K562 (cell line): ENCODE measurements around the gene PPP1R15A. TPM values are rescaled to one million over a fixed set of nuclear protein-coding genes. Genes with fewer than 3 reads are reported as not detected.

Source experiments
- BACH1 ChIP-seq: fragments of 200-800 bp; sonication (Bioruptor generic); IDR thresholded peaks from 2 replicates; pipeline ENCODE4 v1.6.1; 2016; ENCODE audit warnings: missing genetic modification characterization, missing compliant biosample characterization
- BHLHE40 ChIP-seq: IDR thresholded peaks from 2 replicates; pipeline ENCODE4 v1.6.1; 2011; ENCODE audit warnings: low read length, improper control_type of control experiment
- CCAR2 ChIP-seq: fragments of 200-400 bp; formaldehyde crosslinking; IDR thresholded peaks from 2 replicates; pipeline ENCODE4 v1.6.1; 2017; ENCODE audit warnings: mild to moderate bottlenecking, low read depth, low read length
- ETV5 ChIP-seq: sonication (generic); formaldehyde crosslinking; IDR thresholded peaks from 2 replicates; pipeline ENCODE4 v1.4.0; 2020; ENCODE audit warnings: low read depth, mild to moderate bottlenecking, missing genetic modification reagents
- HDAC6 ChIP-seq: IDR thresholded peaks from 2 replicates; pipeline ENCODE4 v1.6.1; 2012; ENCODE audit warnings: low read depth, mild to moderate bottlenecking, control low read depth, inconsistent platforms, low read length, moderate library complexity
- HDAC8 ChIP-seq: fragments of 450-650 bp; IDR thresholded peaks from 2 replicates; pipeline ENCODE4 v1.6.1; 2016; ENCODE audit warnings: mild to moderate bottlenecking, missing genetic modification characterization, moderate library complexity, missing compliant biosample characterization
- KHSRP ChIP-seq: fragments of 450-650 bp; IDR thresholded peaks from 2 replicates; pipeline ENCODE4 v1.6.1; 2017
- MBD1 ChIP-seq: fragments of 250-450 bp; sonication (Bioruptor Pico); IDR thresholded peaks from 2 replicates; pipeline ENCODE4 v1.8.0; 2022; ENCODE audit warnings: inconsistent platforms
- NFE2L1 ChIP-seq: fragments of 450-650 bp; IDR thresholded peaks from 2 replicates; pipeline ENCODE4 v1.6.1; 2016; ENCODE audit warnings: missing genetic modification characterization, low read depth, mild to moderate bottlenecking, missing compliant biosample characterization, moderate library complexity, borderline replicate concordance
- PCBP1 ChIP-seq: fragments of 200-400 bp; formaldehyde crosslinking; IDR thresholded peaks from 2 replicates; pipeline ENCODE4 v1.6.1; 2018; ENCODE audit warnings: mild to moderate bottlenecking, low read depth, low read length; ENCODE audit not compliant: poor library complexity, severe bottlenecking
- PHTF2 ChIP-seq: fragments of 250-450 bp; sonication (Bioruptor Pico); IDR thresholded peaks from 2 replicates; pipeline ENCODE4 v1.5.0; 2021; ENCODE audit warnings: mild to moderate bottlenecking
- TCFL5 ChIP-seq: fragments of 250-450 bp; sonication (Bioruptor Pico); conservative IDR thresholded peaks from 2 replicates; pipeline ENCODE4 v1.6.1; 2021; ENCODE audit warnings: mild to moderate bottlenecking, moderate library complexity, matching md5 sums
- TGIF2 ChIP-seq: sonication (generic); formaldehyde crosslinking; IDR thresholded peaks from 2 replicates; pipeline ENCODE4 v1.8.1; 2022; ENCODE audit warnings: mild to moderate bottlenecking, missing genetic modification reagents, moderate library complexity
- TRIM28 ChIP-seq: fragments of 450-650 bp; IDR thresholded peaks from 2 replicates; pipeline ENCODE4 v1.6.1; 2017
- U2AF1 ChIP-seq: fragments of 200-400 bp; formaldehyde crosslinking; optimal IDR thresholded peaks from 2 replicates; pipeline ENCODE3; 2017; ENCODE audit warnings: mild to moderate bottlenecking, low read depth, low read length, moderate library complexity
- ZBTB17 ChIP-seq: fragments of 450-650 bp; formaldehyde crosslinking; IDR thresholded peaks from 2 replicates; pipeline ENCODE4 v1.4.0; 2020; ENCODE audit warnings: mild to moderate bottlenecking
- ZFP1 ChIP-seq: fragments of 450-650 bp; formaldehyde crosslinking; IDR thresholded peaks from 2 replicates; pipeline ENCODE4 v1.4.0; 2020; ENCODE audit warnings: mild to moderate bottlenecking, mixed read lengths
- ZNF134 ChIP-seq: fragments of 250-450 bp; sonication (Bioruptor Pico); conservative IDR thresholded peaks from 2 replicates; pipeline ENCODE4 v1.4.0; 2020
- ZNF146 ChIP-seq: IDR thresholded peaks from one replicate; pipeline ENCODE4 v1.6.1; 2018; ENCODE audit warnings: missing compliant biosample characterization; ENCODE audit not compliant: unreplicated experiment
- ZNF274 ChIP-seq: IDR thresholded peaks from 2 replicates; pipeline ENCODE4 v1.6.1; 2011; ENCODE audit warnings: low read depth, mild to moderate bottlenecking, low read length, moderate library complexity, borderline replicate concordance
- polyA plus RNA-seq, 8 experiments: library from polyadenylated mRNA; depleted of rRNA in 4 of 8; stranded (reverse) in 5 of 8; unstranded in 3 of 8; fragments of >200 nt; fragmentation: Nextera tagmentation in 2 of 8; fragmentation: Illumina TruSeq in 1 of 8; extraction: Ambion mirVana in 2 of 8; extraction: Trizol in 1 of 8; gene quantifications; 2 replicates each; pipeline versions ENCODE4 v1.2.1 to v1.2.3, GENCODE V29; 2011 to 2014; ENCODE audit warnings: inconsistent platforms in 1 of 8, missing spikeins in 1 of 8
- total RNA-seq, 7 experiments: library from RNA; depleted of rRNA in 6 of 7; stranded (reverse); fragments of >200 nt in 6 of 7; fragmentation: Illumina TruSeq in 2 of 7; extraction: Trizol in 2 of 7; gene quantifications; 2 replicates each; pipeline versions ENCODE4 v1.2.1 to v1.2.3, GENCODE V29; 2011 to 2021; ENCODE audit warnings: low replicate concordance in 1 of 7
- TF ChIP-seq, protein P1 (sequence below): sonication (generic); formaldehyde crosslinking; IDR thresholded peaks from 2 replicates; pipeline ENCODE4 v1.9.0; 2022; ENCODE audit warnings: mild to moderate bottlenecking, missing genetic modification reagents
- TF ChIP-seq, protein P2 (sequence below): fragments of 200-800 bp; sonication (Bioruptor generic); IDR thresholded peaks from 2 replicates; pipeline ENCODE4 v1.6.1; 2017; ENCODE audit warnings: missing genetic modification characterization, missing compliant biosample characterization

Gene PPP1R15A
- total and polyA plus RNA-seq, 9 of the 15 experiments (the other 6 are each of a cell fraction or from before 2014, with no cell fraction given), result 0.42 to 73.7 (median 44.0) TPM

DNA sequence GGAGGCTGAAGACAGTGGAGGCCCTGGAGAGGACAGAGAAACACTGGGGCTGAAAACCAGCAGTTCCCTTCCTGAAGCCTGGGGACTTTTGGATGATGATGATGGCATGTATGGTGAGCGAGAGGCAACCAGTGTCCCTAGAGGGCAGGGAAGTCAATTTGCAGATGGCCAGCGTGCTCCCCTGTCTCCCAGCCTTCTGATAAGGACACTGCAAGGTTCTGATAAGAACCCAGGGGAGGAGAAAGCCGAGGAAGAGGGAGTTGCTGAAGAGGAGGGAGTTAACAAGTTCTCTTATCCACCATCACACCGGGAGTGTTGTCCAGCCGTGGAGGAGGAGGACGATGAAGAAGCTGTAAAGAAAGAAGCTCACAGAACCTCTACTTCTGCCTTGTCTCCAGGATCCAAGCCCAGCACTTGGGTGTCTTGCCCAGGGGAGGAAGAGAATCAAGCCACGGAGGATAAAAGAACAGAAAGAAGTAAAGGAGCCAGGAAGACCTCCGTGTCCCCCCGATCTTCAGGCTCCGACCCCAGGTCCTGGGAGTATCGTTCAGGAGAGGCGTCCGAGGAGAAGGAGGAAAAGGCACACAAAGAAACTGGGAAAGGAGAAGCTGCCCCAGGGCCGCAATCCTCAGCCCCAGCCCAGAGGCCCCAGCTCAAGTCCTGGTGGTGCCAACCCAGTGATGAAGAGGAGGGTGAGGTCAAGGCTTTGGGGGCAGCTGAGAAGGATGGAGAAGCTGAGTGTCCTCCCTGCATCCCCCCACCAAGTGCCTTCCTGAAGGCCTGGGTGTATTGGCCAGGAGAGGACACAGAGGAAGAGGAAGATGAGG, 1.5 kb downstream of the PPP1R15A start (continued):
- no peak for TF ChIP-seq ZBTB17 (CRISPR knock-in tag)
- no peak for TF ChIP-seq PHTF2 (CRISPR knock-in tag)
- no peak for TF ChIP-seq TRIM28
- TF ChIP-seq, protein P1, sequence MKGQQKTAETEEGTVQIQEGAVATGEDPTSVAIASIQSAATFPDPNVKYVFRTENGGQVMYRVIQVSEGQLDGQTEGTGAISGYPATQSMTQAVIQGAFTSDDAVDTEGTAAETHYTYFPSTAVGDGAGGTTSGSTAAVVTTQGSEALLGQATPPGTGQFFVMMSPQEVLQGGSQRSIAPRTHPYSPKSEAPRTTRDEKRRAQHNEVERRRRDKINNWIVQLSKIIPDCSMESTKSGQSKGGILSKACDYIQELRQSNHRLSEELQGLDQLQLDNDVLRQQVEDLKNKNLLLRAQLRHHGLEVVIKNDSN (CRISPR knock-in tag), result no peak
- TF ChIP-seq NFE2L1 (tag), result no peak
- TF ChIP-seq PCBP1, result no peak
- peak; percentile 64 for TF ChIP-seq ETV5 (CRISPR knock-in tag)
- no peak for TF ChIP-seq ZNF146
- TF ChIP-seq HDAC8, result no peak
- TF ChIP-seq KHSRP, result peak; percentile 79
- TF ChIP-seq MBD1 (CRISPR knock-in tag), result no peak
- TF ChIP-seq CCAR2, result no peak
- TF ChIP-seq TGIF2 (CRISPR knock-in tag), result no peak
- no peak; the same call in 1 of the 2 replicates for TF ChIP-seq ZNF274
- TF ChIP-seq, protein P2, sequence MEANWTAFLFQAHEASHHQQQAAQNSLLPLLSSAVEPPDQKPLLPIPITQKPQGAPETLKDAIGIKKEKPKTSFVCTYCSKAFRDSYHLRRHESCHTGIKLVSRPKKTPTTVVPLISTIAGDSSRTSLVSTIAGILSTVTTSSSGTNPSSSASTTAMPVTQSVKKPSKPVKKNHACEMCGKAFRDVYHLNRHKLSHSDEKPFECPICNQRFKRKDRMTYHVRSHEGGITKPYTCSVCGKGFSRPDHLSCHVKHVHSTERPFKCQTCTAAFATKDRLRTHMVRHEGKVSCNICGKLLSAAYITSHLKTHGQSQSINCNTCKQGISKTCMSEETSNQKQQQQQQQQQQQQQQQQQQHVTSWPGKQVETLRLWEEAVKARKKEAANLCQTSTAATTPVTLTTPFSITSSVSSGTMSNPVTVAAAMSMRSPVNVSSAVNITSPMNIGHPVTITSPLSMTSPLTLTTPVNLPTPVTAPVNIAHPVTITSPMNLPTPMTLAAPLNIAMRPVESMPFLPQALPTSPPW, result peak; percentile 83
- no peak; the same call in 1 of the 2 replicates for TF ChIP-seq ZNF134 (CRISPR knock-in tag)
- peak; percentile 97 for TF ChIP-seq BHLHE40
- TF ChIP-seq U2AF1, result no peak
- no peak for TF ChIP-seq ZFP1 (CRISPR knock-in tag)
- no peak for TF ChIP-seq HDAC6
- TF ChIP-seq TCFL5 (CRISPR knock-in tag), result no peak
- TF ChIP-seq BACH1 (tag), result 0 out of 2 replicates have a peak, but pooled peaks have one; percentile 29
